ENCODE measurements around the gene RRN3.
A peak's percentile ranks its signal among the peaks of the same experiment; 100 is the strongest.
"Not testable (repeated sequence)": the region's sequence is repeated elsewhere in the genome, so short reads cannot be mapped to it uniquely, and the experiment has no call there.

RRN3 gene

GRCh38 chr16:15057681-15058417, 36.2 kb downstream of the RRN3 start:
- no peak for DNase-seq
- no peak for TF ChIP-seq GATA1 (IDR thresholded peaks at IDR 0.05; ENCODE audit: low read depth, low read length)

- DNase-seq: peak; percentile 36 to 46
These were observed 38.7 kb downstream of the RRN3 start for GRCh38 chr16:15055141-15056053.

GRCh38 chr16:15054357-15055140, 39.5 kb downstream of the RRN3 start:
- peak in 1 of 2 experiments; percentile 12 for DNase-seq
- TF ChIP-seq GATA1 (IDR thresholded peaks at IDR 0.05; ENCODE audit: low read depth, low read length) (no peak), POLR2A (IDR thresholded peaks at IDR 0.05; ENCODE audit: low read length) (no peak)

More at GRCh38 chr16:15055141-15056053, 38.7 kb downstream of the RRN3 start:
- TF ChIP-seq GATA1 (IDR thresholded peaks at IDR 0.05; ENCODE audit: low read depth, low read length) (no peak), POLR2A (IDR thresholded peaks at IDR 0.05; ENCODE audit: low read length) (no peak)

- TF ChIP-seq POLR2A (IDR thresholded peaks at IDR 0.05; ENCODE audit: low read length) (no peak), GATA1 (IDR thresholded peaks at IDR 0.05; ENCODE audit: low read depth, low read length) (no peak)
- DNase-seq: no peak
These were observed 40.2 kb downstream of the RRN3 start for GRCh38 chr16:15053904-15054303.

GRCh38 chr16:15052747-15053476, 41.2 kb downstream of the RRN3 start:
- DNase-seq: no peak
- no peak for TF ChIP-seq POLR2A (IDR thresholded peaks at IDR 0.05; ENCODE audit: low read length)
- no peak for TF ChIP-seq GATA1 (IDR thresholded peaks at IDR 0.05; ENCODE audit: low read depth, low read length)

- TF ChIP-seq GATA1 (IDR thresholded peaks at IDR 0.05; ENCODE audit: low read depth, low read length) (no peak), POLR2A (IDR thresholded peaks at IDR 0.05; ENCODE audit: low read length) (no peak)
- no peak for DNase-seq
These were observed 42.6 kb downstream of the RRN3 start for GRCh38 chr16:15051387-15051951.

- not testable (repeated sequence) for DNase-seq
These were observed 43.6 kb downstream of the RRN3 start for GRCh38 chr16:15050440-15050839.

GRCh38 chr16:15049581-15050180, 44.4 kb downstream of the RRN3 start:
- TF ChIP-seq POLR2A (IDR thresholded peaks at IDR 0.05; ENCODE audit: low read length): no peak
- no peak for TF ChIP-seq GATA1 (IDR thresholded peaks at IDR 0.05; ENCODE audit: low read depth, low read length)
- no peak for DNase-seq

GRCh38 chr16:15046692-15047376, 47.2 kb downstream of the RRN3 start:
- DNase-seq: peak; percentile 18 to 25
- TF ChIP-seq POLR2A (IDR thresholded peaks at IDR 0.05; ENCODE audit: low read length): no peak
- TF ChIP-seq GATA1 (IDR thresholded peaks at IDR 0.05; ENCODE audit: low read depth, low read length): no peak

- DNase-seq: not testable (repeated sequence)
These were observed 48.8 kb downstream of the RRN3 start for GRCh38 chr16:15045270-15045669.

- no peak for DNase-seq
- TF ChIP-seq GATA1 (IDR thresholded peaks at IDR 0.05; ENCODE audit: low read depth, low read length) (no peak), POLR2A (IDR thresholded peaks at IDR 0.05; ENCODE audit: low read length) (no peak)
These were observed 49.8 kb downstream of the RRN3 start for GRCh38 chr16:15044286-15044685.

GRCh38 chr16:15043344-15043743, 50.7 kb downstream of the RRN3 start:
- TF ChIP-seq POLR2A (IDR thresholded peaks at IDR 0.05; ENCODE audit: low read length) (no peak), GATA1 (IDR thresholded peaks at IDR 0.05; ENCODE audit: low read depth, low read length) (no peak)
- no peak for DNase-seq

Measured in erythroblast (primary cell).